ENCODE data around the gene SHCBP1L. TPM values are rescaled to one million over a fixed set of nuclear protein-coding genes. Genes with fewer than 3 reads are reported as not detected.

The SHCBP1L gene
- total and polyA plus RNA-seq, 9 donors: not detected

DNA sequence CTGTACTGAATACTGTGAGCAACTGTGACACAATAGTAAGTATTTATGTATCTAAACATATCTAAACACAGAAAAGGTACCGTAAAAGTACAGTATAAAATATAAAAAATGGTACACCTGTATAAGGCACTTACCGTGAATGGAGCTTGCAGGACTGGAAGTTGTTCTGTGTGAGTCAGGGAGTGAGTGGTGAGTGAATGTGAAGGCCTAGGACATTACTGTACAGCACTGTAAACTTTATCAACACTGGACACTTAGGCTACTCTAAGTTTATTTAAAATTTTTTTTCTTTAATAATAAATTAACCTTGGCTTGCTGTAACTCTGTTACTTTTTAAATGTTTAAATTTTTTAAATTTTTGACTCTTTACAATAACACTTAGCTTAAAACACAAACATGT lies 24.5 kb upstream of the SHCBP1L start:
- no peak for DNase-seq
- Histone ChIP-seq H3K27ac (no peak overlapping the region), H3K9me3 (no peaks in the 10 kb centered on the region), H3K27me3 (no peaks in the 10 kb centered on the region), H3K36me3 (no peaks in the 10 kb centered on the region), H3K4me1 (ENCODE audit: insufficient read depth) (no peaks in the 10 kb centered on the region), H3K4me3 (no peak overlapping the region)
- intact Hi-C loops (cut with DNase I): no loop called here
- 77 to 93% (median 84%) methylated on average over 2 of the region's 2 CpGs for WGBS, 3 donors
- no peak for TF ChIP-seq EP300 (IDR thresholded peaks at IDR 0.05)
- TF ChIP-seq, protein P1, sequence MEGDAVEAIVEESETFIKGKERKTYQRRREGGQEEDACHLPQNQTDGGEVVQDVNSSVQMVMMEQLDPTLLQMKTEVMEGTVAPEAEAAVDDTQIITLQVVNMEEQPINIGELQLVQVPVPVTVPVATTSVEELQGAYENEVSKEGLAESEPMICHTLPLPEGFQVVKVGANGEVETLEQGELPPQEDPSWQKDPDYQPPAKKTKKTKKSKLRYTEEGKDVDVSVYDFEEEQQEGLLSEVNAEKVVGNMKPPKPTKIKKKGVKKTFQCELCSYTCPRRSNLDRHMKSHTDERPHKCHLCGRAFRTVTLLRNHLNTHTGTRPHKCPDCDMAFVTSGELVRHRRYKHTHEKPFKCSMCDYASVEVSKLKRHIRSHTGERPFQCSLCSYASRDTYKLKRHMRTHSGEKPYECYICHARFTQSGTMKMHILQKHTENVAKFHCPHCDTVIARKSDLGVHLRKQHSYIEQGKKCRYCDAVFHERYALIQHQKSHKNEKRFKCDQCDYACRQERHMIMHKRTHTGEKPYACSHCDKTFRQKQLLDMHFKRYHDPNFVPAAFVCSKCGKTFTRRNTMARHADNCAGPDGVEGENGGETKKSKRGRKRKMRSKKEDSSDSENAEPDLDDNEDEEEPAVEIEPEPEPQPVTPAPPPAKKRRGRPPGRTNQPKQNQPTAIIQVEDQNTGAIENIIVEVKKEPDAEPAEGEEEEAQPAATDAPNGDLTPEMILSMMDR (IDR thresholded peaks at IDR 0.05): no peak
- TF ChIP-seq POLR2A (IDR thresholded peaks at IDR 0.05): no peak

- no peaks in the 10 kb centered on the region for H3K9me3 ChIP-seq
- H3K4me3 ChIP-seq: no peak overlapping the region
- no peaks in the 10 kb centered on the region for H3K27me3 ChIP-seq
- H3K4me1 ChIP-seq (ENCODE audit: insufficient read depth): no peaks in the 10 kb centered on the region
- TF ChIP-seq POLR2A (IDR thresholded peaks at IDR 0.05): no peak
- no peak for TF ChIP-seq EP300 (IDR thresholded peaks at IDR 0.05)
- TF ChIP-seq, protein P1 (IDR thresholded peaks at IDR 0.05): no peak
- WGBS, 3 donors: 82 to 92% (median 88%) methylated on average over 2 of the region's 2 CpGs
- intact Hi-C loops (cut with DNase I): no loop called here
- no peak for DNase-seq
- no peak overlapping the region for H3K27ac ChIP-seq
- H3K36me3 ChIP-seq: no peaks in the 10 kb centered on the region
These were observed 21.7 kb upstream of the SHCBP1L start for GRCh38 chr1:182974506-182975191.

DNA sequence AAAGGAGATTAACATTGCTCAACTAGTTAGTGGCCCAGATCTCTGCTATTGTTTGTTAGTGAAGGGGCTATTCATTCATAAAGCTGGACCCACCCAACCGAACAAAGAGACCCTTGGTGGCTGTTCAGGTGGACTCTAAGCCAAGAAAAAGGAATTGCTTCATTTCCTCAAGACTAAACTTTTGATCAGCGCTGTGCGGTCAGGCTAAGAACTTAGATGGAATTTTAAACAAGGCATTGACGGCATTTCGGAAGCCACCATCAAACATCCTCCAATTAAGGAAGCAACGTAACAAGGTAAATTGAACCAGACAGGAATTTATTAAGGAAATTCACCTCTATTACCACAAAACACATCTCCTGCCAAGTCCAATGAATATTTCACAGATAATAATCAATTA lies 19.9 kb upstream of the SHCBP1L start:
- intact Hi-C loops (cut with DNase I): no loop called here
- TF ChIP-seq POLR2A (IDR thresholded peaks at IDR 0.05): no peak
- TF ChIP-seq, protein P1 (IDR thresholded peaks at IDR 0.05): no peak
- no peak for TF ChIP-seq EP300 (IDR thresholded peaks at IDR 0.05)
- Histone ChIP-seq H3K27ac (no peak overlapping the region), H3K4me1 (ENCODE audit: insufficient read depth) (no peaks in the 10 kb centered on the region), H3K9me3 (no peaks in the 10 kb centered on the region), H3K36me3 (no peaks in the 10 kb centered on the region), H3K27me3 (no peaks in the 10 kb centered on the region), H3K4me3 (no peak overlapping the region)
- no peak for DNase-seq
- WGBS, 3 donors: 93 to 95% (median 93%) methylated on average over 6 of the region's 6 CpGs

DNA sequence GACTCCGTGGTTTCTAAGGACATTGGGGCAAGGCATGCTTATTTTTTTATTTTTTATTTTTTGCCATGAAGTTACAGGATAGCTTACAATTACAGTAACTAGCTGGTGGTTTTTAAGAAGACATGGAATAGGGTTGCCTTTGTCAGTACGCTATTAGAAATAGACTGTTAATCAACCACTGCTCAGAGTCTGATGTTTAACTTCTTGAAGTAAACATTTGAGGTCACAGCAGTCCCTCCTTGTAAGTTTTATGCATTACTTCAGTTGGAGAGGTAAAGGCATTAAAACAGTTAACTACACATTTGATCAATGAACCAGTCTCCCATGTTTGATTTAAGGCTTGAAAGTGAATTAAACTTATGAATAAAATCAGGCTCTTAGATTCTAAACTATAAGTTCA lies 19.3 kb upstream of the SHCBP1L start:
- DNase-seq: no peak
- Histone ChIP-seq H3K4me1 (ENCODE audit: insufficient read depth) (no peaks in the 10 kb centered on the region), H3K27me3 (no peaks in the 10 kb centered on the region), H3K27ac (no peak overlapping the region), H3K36me3 (no peaks in the 10 kb centered on the region), H3K9me3 (no peaks in the 10 kb centered on the region), H3K4me3 (no peak overlapping the region)
- WGBS, 3 donors: 8 to 24% (median 15%) methylated on average over 2 of the region's 2 CpGs
- intact Hi-C loops (cut with DNase I): no loop called here
- no peak for TF ChIP-seq POLR2A (IDR thresholded peaks at IDR 0.05)
- TF ChIP-seq EP300 (IDR thresholded peaks at IDR 0.05): no peak
- TF ChIP-seq, protein P1 (IDR thresholded peaks at IDR 0.05): no peak

Data from ovary (tissue), 9 donors.